GM12801 (cell line): ENCODE data around the gene TMEM208.

Experiments used
- TF ChIP-seq, protein P1 (sequence below): IDR thresholded peaks from one replicate; pipeline ENCODE4 v1.5.1; 2011; ENCODE audit warnings: control low read depth; ENCODE audit not compliant: insufficient read length; ENCODE audit errors: extremely low read depth

TMEM208 gene

DNA sequence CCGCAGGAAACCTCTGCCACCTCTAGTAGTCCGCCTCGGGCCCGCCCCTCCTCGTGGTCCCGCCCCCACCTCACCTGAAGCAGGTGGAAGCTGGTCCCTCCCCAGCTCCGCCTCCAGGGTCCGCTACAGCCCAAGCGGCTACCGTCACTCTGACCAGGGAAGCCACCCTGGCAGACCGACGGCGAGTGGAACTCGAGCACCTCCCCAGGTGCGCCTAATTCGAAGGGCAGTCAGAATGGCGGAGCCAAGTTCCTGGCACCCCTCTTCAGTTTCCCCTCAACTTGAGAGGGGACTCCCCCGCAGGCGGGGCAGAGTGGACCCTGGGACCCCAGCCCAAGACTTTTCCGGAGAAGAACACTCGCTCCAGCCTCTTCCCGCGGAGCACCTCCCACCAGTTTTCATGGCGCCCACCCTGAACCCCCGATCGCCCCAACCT lies 19.8 kb downstream of the TMEM208 start:
- TF ChIP-seq, protein P1, sequence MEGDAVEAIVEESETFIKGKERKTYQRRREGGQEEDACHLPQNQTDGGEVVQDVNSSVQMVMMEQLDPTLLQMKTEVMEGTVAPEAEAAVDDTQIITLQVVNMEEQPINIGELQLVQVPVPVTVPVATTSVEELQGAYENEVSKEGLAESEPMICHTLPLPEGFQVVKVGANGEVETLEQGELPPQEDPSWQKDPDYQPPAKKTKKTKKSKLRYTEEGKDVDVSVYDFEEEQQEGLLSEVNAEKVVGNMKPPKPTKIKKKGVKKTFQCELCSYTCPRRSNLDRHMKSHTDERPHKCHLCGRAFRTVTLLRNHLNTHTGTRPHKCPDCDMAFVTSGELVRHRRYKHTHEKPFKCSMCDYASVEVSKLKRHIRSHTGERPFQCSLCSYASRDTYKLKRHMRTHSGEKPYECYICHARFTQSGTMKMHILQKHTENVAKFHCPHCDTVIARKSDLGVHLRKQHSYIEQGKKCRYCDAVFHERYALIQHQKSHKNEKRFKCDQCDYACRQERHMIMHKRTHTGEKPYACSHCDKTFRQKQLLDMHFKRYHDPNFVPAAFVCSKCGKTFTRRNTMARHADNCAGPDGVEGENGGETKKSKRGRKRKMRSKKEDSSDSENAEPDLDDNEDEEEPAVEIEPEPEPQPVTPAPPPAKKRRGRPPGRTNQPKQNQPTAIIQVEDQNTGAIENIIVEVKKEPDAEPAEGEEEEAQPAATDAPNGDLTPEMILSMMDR = no peak

DNA sequence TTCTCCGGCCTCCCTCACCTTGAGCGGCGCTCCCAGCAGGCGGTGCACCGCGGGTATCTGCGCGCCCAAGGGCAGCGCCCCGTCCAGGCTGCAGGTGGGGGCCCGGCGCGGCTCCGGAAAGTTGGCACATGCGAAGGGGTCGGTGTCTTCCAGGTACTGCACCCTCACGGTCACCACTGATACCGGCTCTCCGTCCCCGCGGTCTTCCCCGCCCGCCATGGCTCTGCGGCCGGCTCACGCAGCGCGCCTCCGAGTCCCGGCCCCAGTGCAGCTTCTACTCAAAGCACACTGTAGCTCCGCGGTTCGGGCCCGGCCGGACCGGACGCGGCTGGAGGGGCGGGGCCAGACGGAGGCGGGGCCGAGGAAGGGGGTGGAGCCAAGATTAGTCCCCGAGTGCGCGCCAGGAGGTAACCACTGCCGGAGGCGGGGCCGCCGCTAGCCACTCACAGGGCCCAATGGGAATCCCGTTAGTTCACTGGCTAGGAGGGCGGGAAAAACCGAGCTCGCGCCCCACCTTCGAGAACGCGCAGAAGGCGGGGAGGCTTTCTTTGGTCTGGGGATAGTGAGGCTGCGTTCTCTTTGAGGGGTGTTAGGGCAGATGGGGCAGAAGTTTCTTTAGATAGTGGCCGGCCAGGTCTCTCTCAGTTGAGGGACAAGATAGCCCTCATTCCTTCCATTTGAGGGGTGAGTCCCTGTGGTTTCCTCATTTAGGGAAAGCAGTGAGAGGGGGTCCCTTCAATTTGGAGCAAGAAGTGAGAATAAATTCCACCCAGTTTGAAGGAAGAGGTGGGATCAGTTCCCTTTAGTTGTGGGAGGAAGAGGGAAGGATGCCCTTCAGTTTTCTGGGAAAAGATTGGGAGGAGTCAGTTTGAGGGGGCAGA lies 20.5 kb downstream of the TMEM208 start, which contains the start of gene FHOD1:
Gene FHOD1 (minus strand): TSS at position 290 of the 881 bp plus-strand sequence. CDS start 71 bp downstream, at position 219.
- TF ChIP-seq, protein P1 = no peak

DNA sequence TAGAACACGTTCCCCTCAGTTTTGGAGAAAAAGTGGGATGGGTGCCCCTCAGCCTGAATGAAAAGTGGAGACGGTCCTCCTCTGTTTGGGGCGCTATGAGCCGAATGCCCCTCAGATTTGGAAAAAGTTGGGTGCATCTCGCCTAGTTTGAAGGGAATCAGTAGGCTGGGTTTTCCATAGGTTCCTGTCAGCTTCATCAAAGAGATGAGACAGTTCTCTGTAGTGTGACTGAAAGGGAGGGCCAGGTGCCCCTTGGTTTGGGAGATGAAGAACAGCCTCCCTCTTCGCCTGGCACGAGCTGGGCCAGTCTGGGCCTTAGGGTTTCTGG lies 21.1 kb downstream of the TMEM208 start:
- TF ChIP-seq, protein P1 = no peak

DNA sequence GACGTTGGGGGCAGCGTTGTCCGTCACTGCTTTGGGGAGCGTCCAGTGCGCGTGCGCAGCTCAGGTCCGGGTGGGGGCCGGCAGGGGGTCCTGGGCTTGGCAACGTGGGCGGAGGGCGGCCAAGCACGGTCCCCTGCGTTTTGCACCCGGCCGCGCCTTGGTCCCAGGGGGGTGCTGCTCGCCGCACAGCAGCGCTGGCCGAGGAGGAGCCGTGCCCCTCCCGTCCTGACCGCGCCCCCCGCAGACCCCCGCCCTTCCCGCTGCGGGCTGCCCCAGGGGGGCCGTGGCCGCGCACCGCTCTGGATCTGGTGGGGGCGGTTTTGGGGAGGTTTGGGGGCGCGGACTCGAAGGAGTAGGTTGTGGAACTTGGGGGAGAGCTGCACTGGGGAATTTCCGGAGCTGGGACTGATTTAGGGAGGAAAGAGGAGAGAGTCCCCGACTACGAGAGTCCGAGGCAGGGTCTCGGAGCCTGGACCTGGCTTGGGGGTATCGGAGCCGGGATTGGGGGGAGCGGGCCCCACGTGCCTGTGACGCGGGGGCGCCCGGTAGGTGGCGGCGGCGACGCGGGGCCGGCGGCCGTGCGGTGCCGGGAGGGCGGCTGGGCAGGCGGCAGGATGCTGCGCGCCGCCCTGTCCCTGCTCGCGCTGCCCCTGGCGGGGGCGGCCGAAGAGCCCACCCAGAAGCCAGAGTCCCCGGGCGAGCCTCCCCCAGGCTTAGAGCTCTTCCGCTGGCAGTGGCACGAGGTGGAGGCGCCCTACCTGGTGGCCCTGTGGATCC lies 21.7 kb downstream of the TMEM208 start, which contains the start of gene SLC9A5:
Gene SLC9A5 (plus strand): TSS at position 579 of the 777 bp plus-strand sequence. CDS start 36 bp downstream, at position 615.
- TF ChIP-seq, protein P1 = no peak

DNA sequence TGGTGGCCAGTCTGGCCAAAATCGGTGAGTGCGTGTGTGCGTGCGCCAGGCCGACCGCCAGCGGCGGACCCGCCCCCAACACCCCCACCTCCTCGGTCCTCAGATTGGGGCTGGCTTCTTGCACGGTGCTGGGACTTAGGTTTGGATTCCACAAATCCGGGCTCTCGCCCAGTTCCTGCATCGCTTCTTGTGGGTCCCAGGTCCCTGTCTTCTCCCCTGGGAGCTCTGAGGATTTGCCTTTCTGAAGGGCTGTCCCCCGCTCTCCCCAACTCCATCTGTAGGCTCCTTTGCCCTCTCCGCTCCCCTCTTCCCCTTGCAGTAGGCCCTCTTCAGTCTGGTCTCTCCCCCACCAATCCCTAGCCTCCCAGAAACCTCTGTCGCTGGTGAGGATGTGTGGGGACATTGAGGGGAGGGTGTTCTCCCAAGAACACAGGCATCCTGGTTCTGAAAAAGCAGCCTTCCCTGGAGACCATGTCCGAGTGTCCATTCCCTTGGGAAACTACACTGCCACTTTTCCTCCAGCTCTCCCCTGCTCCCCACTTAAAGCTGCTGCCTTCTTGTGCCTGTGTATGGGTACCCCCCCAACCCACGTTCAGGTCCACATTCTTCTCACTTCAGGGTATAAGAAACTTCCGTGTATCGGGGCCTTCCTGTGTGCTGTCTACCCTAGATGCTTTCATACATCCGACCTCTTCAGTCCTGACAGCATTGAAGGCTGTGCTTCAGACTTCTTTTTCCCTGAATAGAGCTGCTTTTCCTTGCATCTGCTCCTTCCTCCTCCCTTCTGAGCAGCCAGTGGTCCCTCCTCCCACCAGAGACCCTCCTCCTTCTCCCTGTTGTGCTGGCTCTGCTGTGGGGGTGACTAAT lies 22.5 kb downstream of the TMEM208 start:
- TF ChIP-seq, protein P1 = no peak

DNA sequence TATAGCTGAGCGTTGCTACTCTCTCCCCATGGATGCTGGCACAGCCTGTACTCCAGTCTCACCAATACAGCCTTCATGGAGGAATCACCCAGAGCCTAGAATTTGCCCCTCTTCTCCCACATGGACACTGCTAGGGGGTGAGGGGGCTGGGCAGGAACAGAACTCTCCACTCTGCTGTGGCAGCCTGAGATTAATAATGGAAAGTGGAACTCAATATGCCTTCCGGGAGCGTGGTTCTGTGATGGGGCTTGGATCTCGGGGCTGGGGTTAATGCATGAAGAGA lies 23.1 kb downstream of the TMEM208 start:
- TF ChIP-seq, protein P1 = no peak
